ENCODE results near the gene FAM89B.

DNA sequence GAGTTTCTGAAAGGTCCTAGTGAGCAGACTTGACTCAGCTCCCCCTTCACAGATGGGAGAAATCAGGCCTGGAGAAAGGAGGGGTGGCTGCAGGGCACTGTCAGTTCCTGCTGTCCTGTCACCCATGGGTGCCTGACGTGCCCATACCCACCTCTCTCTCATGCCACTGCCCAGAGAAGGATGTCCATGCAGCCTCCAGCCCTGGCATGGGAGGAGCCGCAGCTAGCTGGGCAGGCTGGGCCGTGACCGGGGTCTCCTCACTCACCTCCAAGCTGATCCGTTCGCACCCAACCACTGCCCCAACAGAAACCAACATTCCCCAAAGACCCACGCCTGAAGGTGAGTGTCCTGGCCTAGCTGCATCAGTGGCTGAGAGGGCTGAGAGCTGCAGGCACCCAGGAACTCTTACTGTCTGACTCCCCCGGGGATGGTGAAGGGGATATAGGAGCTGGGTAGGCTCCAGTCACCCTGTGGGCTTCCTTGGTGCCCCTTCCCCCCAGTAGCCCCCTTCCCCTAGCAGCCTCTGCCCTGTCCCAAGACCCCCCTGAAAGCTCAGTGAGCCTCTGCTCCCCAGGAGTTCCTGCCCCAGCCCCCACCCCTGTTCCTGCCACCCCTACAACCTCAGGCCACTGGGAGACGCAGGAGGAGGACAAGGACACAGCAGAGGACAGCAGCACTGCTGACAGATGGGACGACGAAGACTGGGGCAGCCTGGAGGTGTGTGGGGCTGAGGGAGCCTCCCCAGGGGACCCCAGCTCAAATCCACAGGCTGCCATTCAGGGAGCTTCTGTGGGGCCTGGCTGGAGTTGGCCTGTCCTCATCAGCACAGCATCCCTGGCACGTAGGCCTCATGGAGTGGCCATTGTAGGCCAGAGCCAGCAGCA is 35.7 kb upstream of the FAM89B start:
- TF ChIP-seq EZH2 (IDR thresholded peaks at IDR 0.05; ENCODE audit: borderline replicate concordance, insufficient read depth, low read depth, low read length, poor library complexity, severe bottlenecking): no peak
- TF ChIP-seq, protein P1, sequence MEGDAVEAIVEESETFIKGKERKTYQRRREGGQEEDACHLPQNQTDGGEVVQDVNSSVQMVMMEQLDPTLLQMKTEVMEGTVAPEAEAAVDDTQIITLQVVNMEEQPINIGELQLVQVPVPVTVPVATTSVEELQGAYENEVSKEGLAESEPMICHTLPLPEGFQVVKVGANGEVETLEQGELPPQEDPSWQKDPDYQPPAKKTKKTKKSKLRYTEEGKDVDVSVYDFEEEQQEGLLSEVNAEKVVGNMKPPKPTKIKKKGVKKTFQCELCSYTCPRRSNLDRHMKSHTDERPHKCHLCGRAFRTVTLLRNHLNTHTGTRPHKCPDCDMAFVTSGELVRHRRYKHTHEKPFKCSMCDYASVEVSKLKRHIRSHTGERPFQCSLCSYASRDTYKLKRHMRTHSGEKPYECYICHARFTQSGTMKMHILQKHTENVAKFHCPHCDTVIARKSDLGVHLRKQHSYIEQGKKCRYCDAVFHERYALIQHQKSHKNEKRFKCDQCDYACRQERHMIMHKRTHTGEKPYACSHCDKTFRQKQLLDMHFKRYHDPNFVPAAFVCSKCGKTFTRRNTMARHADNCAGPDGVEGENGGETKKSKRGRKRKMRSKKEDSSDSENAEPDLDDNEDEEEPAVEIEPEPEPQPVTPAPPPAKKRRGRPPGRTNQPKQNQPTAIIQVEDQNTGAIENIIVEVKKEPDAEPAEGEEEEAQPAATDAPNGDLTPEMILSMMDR (IDR thresholded peaks at IDR 0.05): no peak
